Measurements from ENCODE around the gene TACC2. TPM values are rescaled to one million over a fixed set of nuclear protein-coding genes. Genes with fewer than 3 reads are reported as not detected.

TACC2 gene
- total and polyA plus RNA-seq, 9 of the 15 experiments (the other 6 are each of a cell fraction or from before 2014, with no cell fraction given), result under 0.01 to 0.35 (median 0.03) TPM; not detected in 6

DNA sequence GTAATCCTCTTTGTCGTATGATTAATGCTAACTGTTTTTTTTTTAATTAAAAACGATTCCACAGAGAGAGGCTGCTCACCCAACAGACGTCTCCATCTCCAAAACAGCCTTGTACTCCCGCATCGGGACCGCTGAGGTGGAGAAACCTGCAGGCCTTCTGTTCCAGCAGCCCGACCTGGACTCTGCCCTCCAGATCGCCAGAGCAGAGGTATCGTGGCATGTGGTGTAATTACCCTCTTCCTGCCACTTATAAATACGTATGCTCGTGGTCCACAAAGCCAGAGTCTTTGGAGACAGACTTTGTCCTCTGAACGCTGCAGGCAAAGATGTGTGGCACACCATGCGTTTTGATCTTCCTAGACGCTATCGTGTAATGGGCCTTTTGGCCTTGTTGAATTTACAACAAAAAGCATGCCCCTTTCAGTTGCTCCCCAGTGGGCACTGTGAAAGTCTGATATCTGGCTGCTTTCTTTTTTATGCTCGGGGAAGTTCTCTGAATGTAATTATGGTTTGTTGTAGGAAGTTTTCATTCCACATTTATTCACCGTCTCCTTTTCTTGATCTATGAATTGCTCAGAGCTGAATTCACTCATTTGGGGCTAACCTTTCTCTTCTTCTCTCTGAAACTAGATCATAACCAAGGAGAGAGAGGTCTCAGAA, 248.5 kb downstream of the TACC2 start:
- Histone ChIP-seq H3K4me3 (no peak overlapping the region), H4K20me1 (replicated peaks; ENCODE audit: control insufficient read depth, insufficient read depth, low read length) (no peaks in the 10 kb centered on the region), H3K79me2 (ENCODE audit: control insufficient read depth, insufficient read depth, low read length) (no peaks in the 10 kb centered on the region), H3K9me1 (ENCODE audit: control insufficient read depth, insufficient read depth, low read length) (no peaks in the 10 kb centered on the region), H3K36me3 (ENCODE audit: control insufficient read depth, insufficient read depth, low read length) (no peaks in the 10 kb centered on the region), H2AFZ (ENCODE audit: low read depth, low read length) (no peak overlapping the region), H3K27me3 (ENCODE audit: control insufficient read depth in 2 of 2, insufficient read depth in 2 of 2, low read length in 2 of 2) (peaks cover 0 to 13% of the 10 kb centered on the region in 2 experiments; a peak in 3 of 5 replicates), H3K27ac (ENCODE audit: extremely low read depth, low read depth, low read length) (no peak overlapping the region), H3K4me2 (ENCODE audit: insufficient read depth, low read length) (no peak overlapping the region), H3K9me3 (replicated peaks; ENCODE audit: control insufficient read depth, insufficient read depth, low read depth, low read length) (no peaks in the 10 kb centered on the region), H3K4me1 (replicated peaks in 1 of 2; ENCODE audit: control insufficient read depth in 2 of 2, insufficient read depth in 2 of 2, low read length in 2 of 2) (no peaks in the 10 kb centered on the region), H3K9ac (ENCODE audit: insufficient read depth in 1 of 2, low read depth in 2 of 2, low read length in 2 of 2) (no peak overlapping the region)
- 1% methylated on average over 17 of the region's 17 CpGs for WGBS (ENCODE audit: insufficient coverage, low coverage, missing lambda C conversion rate)
- in situ Hi-C loops (cut with MboI), result no loop called here
- TF ChIP-seq FOS (IDR thresholded peaks at IDR 0.05; ENCODE audit: extremely low read depth, insufficient read length) (no peak), NFRKB (IDR thresholded peaks at IDR 0.05; ENCODE audit: low read depth) (no peak), ZBTB12 (CRISPR knock-in tag; IDR thresholded peaks at IDR 0.05) (no peak), TFE3 (CRISPR knock-in tag; IDR thresholded peaks at IDR 0.05) (no peak), ZNF384 (IDR thresholded peaks at IDR 0.05; ENCODE audit: low read depth, low read length) (no peak), KLF10 (CRISPR knock-in tag; IDR thresholded peaks at IDR 0.05) (no peak), PHTF2 (CRISPR knock-in tag; IDR thresholded peaks at IDR 0.05) (no peak), XRCC3 (IDR thresholded peaks at IDR 0.05) (no peak), ATF4 (CRISPR knock-in tag; IDR thresholded peaks at IDR 0.05) (no peak), PPARD (CRISPR knock-in tag; IDR thresholded peaks at IDR 0.05) (no peak)
- intact Hi-C loops (cut with micrococcal nuclease), result no loop called here
- DNase-seq (ENCODE audit: extremely low read depth in 1 of 4, low spot score in 3 of 4), result no peak
- CTCF ChIA-PET (ENCODE audit: low intra/inter-chr PET ratio), result interaction anchor here (0.6 kb wide), 1 partner anchor 18 kb away, joined by 3 read pairs; no protein-coding TSS in a partner anchor
- no peak for ATAC-seq
- BruUV-seq (replicated peaks), result no TSS peak
- no peak for FAIRE-seq
- POLR2A ChIA-PET, result no interaction called here
